Prostate gland (tissue), 2 donors: Measurements from ENCODE around the gene ABCA10. TPM values are rescaled to one million over a fixed set of nuclear protein-coding genes. Genes with fewer than 3 reads are reported as not detected.

Source experiments
- DNase-seq: peaks from one replicate; pipeline ENCODE4 v3.0.0-alpha.2; 2019; ENCODE audit warnings: low spot score
- H3K27ac ChIP-seq, 2 donors: fragments of 200-600 bp; sonication (generic); 2 replicates each; pipeline ENCODE4 v1.5.1; 2017 to 2019
- H3K27me3 ChIP-seq: fragments of 200-600 bp; sonication (generic); replicated peaks from 2 replicates; pipeline ENCODE4 v1.5.1; 2019; ENCODE audit not compliant: insufficient read depth
- H3K36me3 ChIP-seq, 2 donors: fragments of 200-600 bp; sonication (generic); 1 replicate in 1 of 2; 2 replicates in 1 of 2; pipeline versions ENCODE4 v1.5.1 to v1.8.1; 2017 to 2019
- H3K4me1 ChIP-seq: fragments of 200-600 bp; sonication (generic); replicated peaks from 2 replicates; pipeline ENCODE4 v1.5.1; 2019
- H3K4me3 ChIP-seq, 2 donors: fragments of 200-600 bp; sonication (generic); 2 replicates each; pipeline ENCODE4 v1.5.1; 2017 to 2019
- H3K9me3 ChIP-seq: fragments of 200-600 bp; sonication (generic); 2 replicates; pipeline ENCODE4 v1.5.1; 2017
- CTCF ChIP-seq, 4 experiments: fragments of 200-600 bp in 2 of 4; fragments of 450-650 bp in 2 of 4; sonication (generic) in 2 of 4; IDR thresholded peaks; 1 replicate in 3 of 4; 2 replicates in 1 of 4; pipeline ENCODE4 v1.5.1; 2016 to 2019; ENCODE audit warnings: antibody characterized with exemption in 4 of 4, mild to moderate bottlenecking in 2 of 4, moderate library complexity in 2 of 4
- POLR2A ChIP-seq: fragments of 450-650 bp; IDR thresholded peaks from one replicate; pipeline ENCODE4 v1.6.1; 2016; ENCODE audit warnings: antibody characterized with exemption, mild to moderate bottlenecking
- POLR2AphosphoS5 ChIP-seq: sonication (generic); formaldehyde crosslinking; IDR thresholded peaks from one replicate; pipeline ENCODE4 v1.6.1; 2017; ENCODE audit warnings: antibody characterized with exemption
- WGBS: methylation state at CpG from one replicate; pipeline ENCODE4 v1.1.5; 2018; 5-methylcytosine and 5-hydroxymethylcytosine counted together
- intact Hi-C: fragments of 100-400 bp; cut with DNase I; formaldehyde crosslinking; loops from one replicate; pipeline ENCODE4 v1.14.2; 2022
- total RNA-seq, 2 donors: library from RNA; depleted of rRNA; stranded (reverse); fragments of >200 nt; gene quantifications; one replicate each; pipeline ENCODE4 v1.1.0, GENCODE V29; 2016

ABCA10 gene
- total RNA-seq, 2 donors from 2014 or later, result 0.59 to 6.6 TPM

GRCh38 chr17:69236464-69236863, 7.8 kb upstream of the ABCA10 start:
- TF ChIP-seq POLR2A (no peak), CTCF (IDR thresholded peaks at IDR 0.05) (no peak), POLR2AphosphoS5 (no peak)
- Histone ChIP-seq H3K4me1 (no peaks in the 10 kb centered on the region), H3K4me3 (no peak overlapping the region), H3K27me3 (no peaks in the 10 kb centered on the region), H3K9me3 (no peaks in the 10 kb centered on the region), H3K36me3 (no peaks in the 10 kb centered on the region), H3K27ac (no peak overlapping the region)
- WGBS, result 71% methylated on average over 2 of the region's 2 CpGs
- DNase-seq, result no peak
- intact Hi-C loops, result loop anchor here (5.0 to 10.0 kb wide), 2 partner anchors 322 to 459 kb away; no protein-coding TSS in a partner anchor

GRCh38 chr17:69235338-69236058, 6.9 kb upstream of the ABCA10 start:
- 25% methylated on average over 1 of the region's 1 CpG for WGBS
- H3K27me3 ChIP-seq, result no peaks in the 10 kb centered on the region
- H3K27ac ChIP-seq, result no peak overlapping the region
- peak; percentile 38 for DNase-seq
- no peak overlapping the region for H3K4me3 ChIP-seq
- intact Hi-C loops, result loop anchor here (5.0 to 10.0 kb wide), 2 partner anchors 321 to 458 kb away; no protein-coding TSS in a partner anchor
- TF ChIP-seq POLR2AphosphoS5, result no peak
- TF ChIP-seq CTCF (IDR thresholded peaks at IDR 0.05), result peak; percentile 53 to 69 (median 66)
- H3K4me1 ChIP-seq, result no peaks in the 10 kb centered on the region
- no peaks in the 10 kb centered on the region for H3K9me3 ChIP-seq
- no peaks in the 10 kb centered on the region for H3K36me3 ChIP-seq

GRCh38 chr17:69232650-69233049, 4.0 kb upstream of the ABCA10 start:
- Histone ChIP-seq H3K27me3 (no peaks in the 10 kb centered on the region), H3K36me3 (no peaks in the 10 kb centered on the region), H3K27ac (no peak overlapping the region), H3K4me1 (no peaks in the 10 kb centered on the region), H3K4me3 (no peak overlapping the region), H3K9me3 (no peaks in the 10 kb centered on the region)
- TF ChIP-seq POLR2A (no peak), POLR2AphosphoS5 (no peak), CTCF (IDR thresholded peaks at IDR 0.05) (no peak)
- intact Hi-C loops, result loop anchor here (10.0 kb wide), 1 partner anchor 318 kb away; no protein-coding TSS in a partner anchor
- DNase-seq, result no peak

- Histone ChIP-seq H3K36me3 (no peaks in the 10 kb centered on the region), H3K27ac (no peak overlapping the region), H3K27me3 (no peaks in the 10 kb centered on the region), H3K4me3 (no peak overlapping the region), H3K9me3 (no peaks in the 10 kb centered on the region), H3K4me1 (no peaks in the 10 kb centered on the region)
- intact Hi-C loops, result loop anchor here (10.0 kb wide), 1 partner anchor 317 kb away; no protein-coding TSS in a partner anchor
- WGBS, result 88% methylated on average over 1 of the region's 1 CpG
- TF ChIP-seq POLR2A (no peak), POLR2AphosphoS5 (no peak), CTCF (IDR thresholded peaks at IDR 0.05) (no peak)
- no peak for DNase-seq
These were observed 2.9 kb upstream of the ABCA10 start for GRCh38 chr17:69231521-69231920.

- Histone ChIP-seq H3K27ac (no peak overlapping the region), H3K9me3 (no peaks in the 10 kb centered on the region), H3K4me1 (no peaks in the 10 kb centered on the region), H3K27me3 (no peaks in the 10 kb centered on the region), H3K36me3 (no peaks in the 10 kb centered on the region), H3K4me3 (no peak overlapping the region)
- intact Hi-C loops, result loop anchor here (10.0 kb wide), 1 partner anchor 316 kb away; no protein-coding TSS in a partner anchor
- DNase-seq, result no peak
- WGBS, result 98% methylated on average over 3 of the region's 3 CpGs
- no peak for TF ChIP-seq POLR2A
These were observed 2.3 kb upstream of the ABCA10 start for GRCh38 chr17:69230939-69231338.
